Fibroblast of the aortic adventitia (primary cell): ENCODE results near the gene DRC3. TPM values are rescaled to one million over a fixed set of nuclear protein-coding genes. Genes with fewer than 3 reads are reported as not detected.

Experiments used
- DNase-seq: peaks from one replicate; pipeline ENCODE4 v3.0.0-alpha.2; 2010; ENCODE audit warnings: low read depth
- H3K4me3 ChIP-seq: 2 replicates; pipeline ENCODE4 v1.5.1; 2011; ENCODE audit warnings: low read depth, mild to moderate bottlenecking, control low read depth, low read length, moderate library complexity
- CTCF ChIP-seq: IDR thresholded peaks from 2 replicates; pipeline ENCODE4 v1.5.1; 2011; ENCODE audit warnings: mild to moderate bottlenecking, low read length, control low read depth, inconsistent platforms; ENCODE audit not compliant: insufficient read depth
- total RNA-seq: library from RNA; depleted of rRNA; stranded (reverse); fragments of >200 nt; gene quantifications from 2 replicates; pipeline ENCODE4 v1.2.3, GENCODE V29; 2012; ENCODE audit warnings: low replicate concordance

Gene DRC3
- total RNA-seq, 1 donor, result 1.8 TPM

- peak; percentile 60 for DNase-seq
- no peak for TF ChIP-seq CTCF
- H3K4me3 ChIP-seq, result peak overlapping the region; percentile 22
Measured at GRCh38 chr17:18041776-18042175, 69.1 kb downstream of the DRC3 start.

- TF ChIP-seq CTCF, result no peak
- no peak overlapping the region for H3K4me3 ChIP-seq
Measured at GRCh38 chr17:18042983-18043382, 70.3 kb downstream of the DRC3 start.

DNA sequence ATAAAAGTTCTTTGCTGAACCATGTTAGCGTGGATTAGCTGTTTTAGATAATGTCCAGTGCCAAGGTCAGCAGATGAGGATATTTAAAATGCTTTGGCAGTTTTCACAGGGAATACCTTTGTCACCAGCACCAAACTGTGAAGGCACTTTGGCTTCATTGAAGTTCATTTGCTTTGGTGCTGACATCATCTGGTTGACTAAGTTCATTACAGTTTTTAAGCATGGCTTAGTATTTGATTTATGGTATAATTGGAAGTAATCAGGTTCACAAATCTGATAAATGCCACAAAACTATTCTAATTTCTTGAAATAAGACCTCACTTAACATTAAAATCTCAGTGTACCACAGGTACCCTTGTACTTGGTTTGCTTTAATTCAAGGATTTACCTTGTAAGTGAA is 70.8 kb downstream of the DRC3 start:
- peak; percentile 34 for DNase-seq
- no peak overlapping the region for H3K4me3 ChIP-seq
- TF ChIP-seq CTCF, result peak; percentile 29

More at GRCh38 chr17:18042983-18043382, 70.3 kb downstream of the DRC3 start:
- no peak for DNase-seq

GRCh38 chr17:18044609-18045008 is 71.9 kb downstream of the DRC3 start:
- DNase-seq, result no peak
- no peak for TF ChIP-seq CTCF
- H3K4me3 ChIP-seq, result no peak overlapping the region

- H3K4me3 ChIP-seq, result no peak overlapping the region
- no peak for TF ChIP-seq CTCF
- DNase-seq, result no peak
Measured at GRCh38 chr17:18045691-18046350, 73.2 kb downstream of the DRC3 start.

GRCh38 chr17:18055597-18055996 is 82.9 kb downstream of the DRC3 start:
- DNase-seq, result no peak
- no peak for TF ChIP-seq CTCF
- no peak overlapping the region for H3K4me3 ChIP-seq

GRCh38 chr17:18056214-18056613 is 83.6 kb downstream of the DRC3 start:
- TF ChIP-seq CTCF, result no peak
- DNase-seq, result no peak
- no peak overlapping the region for H3K4me3 ChIP-seq
